ENCODE data around the gene PHAF1.
"Not testable (repeated sequence)": the region's sequence is repeated elsewhere in the genome, so short reads cannot be mapped to it uniquely, and the experiment has no call there.

PHAF1 gene

DNA sequence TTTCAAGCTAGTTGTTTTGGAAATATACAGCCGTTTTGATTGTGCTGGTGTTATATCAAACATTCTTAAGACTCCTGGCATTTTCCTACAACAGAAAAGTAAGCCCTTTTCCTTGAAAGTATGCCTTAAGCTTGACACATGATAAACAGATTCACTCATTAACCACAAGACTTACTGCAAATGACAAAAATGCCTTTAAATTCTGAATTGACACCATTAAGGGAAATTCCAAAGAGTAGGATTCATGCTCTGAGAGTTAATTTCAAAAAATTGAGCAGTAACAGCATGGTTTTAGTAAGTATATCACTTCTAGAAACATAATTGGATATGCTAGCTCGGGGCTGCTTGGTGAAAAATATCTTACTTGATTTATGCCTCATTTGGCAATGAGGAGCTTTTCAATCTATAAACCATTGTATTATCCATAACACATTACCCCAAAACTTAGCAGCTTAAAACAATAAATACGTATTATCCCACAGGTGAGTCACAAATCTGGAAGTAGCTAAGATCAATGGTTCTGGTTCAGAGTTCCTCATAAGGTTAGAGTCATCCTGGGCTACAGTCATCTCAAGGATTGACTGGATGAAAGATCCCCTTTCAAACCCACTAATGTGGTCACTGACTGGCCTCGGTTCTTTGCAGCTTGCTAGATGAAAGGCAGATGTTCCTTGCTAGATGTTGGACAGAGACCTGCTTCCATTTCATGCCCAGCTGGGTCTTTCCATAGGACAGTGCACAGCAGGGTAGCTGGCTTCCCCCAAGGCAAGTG lies 8.2 kb upstream of the PHAF1 start:
- intact Hi-C loops (cut with DNase I): loop anchor here (5.0 to 10.0 kb wide), 2 partner anchors 53 to 124 kb away; partner anchors contain the start of genes B3GNT9, FBXL8 and TRADD
- peak in 1 of 42 donors; percentile 21 for DNase-seq

DNA sequence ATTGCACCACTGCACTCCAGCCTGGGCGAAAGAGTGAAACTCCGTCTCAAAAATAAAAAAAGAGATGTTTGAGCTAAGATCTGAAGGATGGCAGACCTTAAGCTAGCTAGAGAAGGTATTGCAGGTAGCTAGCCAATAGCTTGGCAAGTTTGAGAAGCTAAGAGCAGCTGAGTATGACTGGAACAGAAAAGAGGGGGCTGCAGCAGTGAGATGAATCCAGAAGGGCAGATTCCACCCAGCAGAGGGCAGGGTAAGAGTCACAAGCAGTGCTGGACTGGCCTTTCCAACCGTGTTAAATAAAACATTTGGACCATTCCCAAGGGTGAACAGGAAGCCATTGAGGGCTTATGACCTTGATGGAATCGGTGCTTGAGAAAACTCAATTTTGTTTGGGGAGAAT lies 5.7 kb upstream of the PHAF1 start:
- intact Hi-C loops (cut with DNase I): loop anchor here (5.0 to 10.0 kb wide), 2 partner anchors 51 to 127 kb away; partner anchors contain the start of genes B3GNT9, FBXL8 and TRADD
- peak in 8 of 42 donors; percentile 14 to 55 (median 29) for DNase-seq

DNA sequence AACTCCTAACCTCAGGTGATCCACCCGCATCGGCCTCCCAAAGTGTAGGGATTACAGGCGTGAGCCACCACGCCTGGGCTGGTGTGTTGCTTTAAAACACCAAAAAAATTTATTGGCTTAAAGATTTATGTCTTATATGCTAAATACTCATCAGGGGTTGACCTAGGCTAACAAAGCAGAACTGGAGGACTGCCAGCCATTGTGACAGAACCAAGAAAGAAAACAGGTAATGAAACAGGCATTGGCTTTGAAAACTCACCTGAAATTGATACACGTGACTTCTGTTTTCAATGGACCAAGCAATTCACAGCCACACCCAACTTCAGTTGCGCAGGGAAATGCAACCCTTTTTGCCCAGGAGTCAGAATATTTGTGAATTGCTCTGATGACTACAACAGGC lies 4.9 kb upstream of the PHAF1 start:
- intact Hi-C loops (cut with DNase I): loop anchor here (5.0 to 10.0 kb wide), 2 partner anchors 50 to 128 kb away; partner anchors contain the start of genes B3GNT9, FBXL8 and TRADD
- peak in 1 of 42 donors; percentile 27 for DNase-seq

DNA sequence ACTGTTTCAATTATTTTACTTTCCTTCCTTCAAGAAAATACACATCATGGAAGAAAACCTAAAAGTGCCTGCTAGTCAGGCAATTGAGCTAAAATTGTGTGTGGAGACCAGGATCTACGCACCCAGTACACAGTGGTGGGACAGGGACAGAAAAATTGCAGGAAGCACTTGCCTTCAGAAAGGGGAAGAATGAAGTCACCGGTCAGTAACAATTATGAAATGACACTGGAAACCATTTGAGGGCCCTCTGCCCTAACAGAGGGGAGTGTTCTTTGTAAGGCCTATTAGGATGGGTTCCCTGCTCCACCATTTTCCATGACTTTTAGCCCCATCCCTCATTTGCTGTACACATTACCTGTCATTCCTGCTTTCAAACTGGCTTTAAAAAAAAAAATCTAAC lies 4.5 kb upstream of the PHAF1 start:
- intact Hi-C loops (cut with DNase I): loop anchor here (10.0 kb wide), 1 partner anchor 50 kb away; the partner anchor contains the start of genes B3GNT9, FBXL8 and TRADD
- DNase-seq: no peak

DNA sequence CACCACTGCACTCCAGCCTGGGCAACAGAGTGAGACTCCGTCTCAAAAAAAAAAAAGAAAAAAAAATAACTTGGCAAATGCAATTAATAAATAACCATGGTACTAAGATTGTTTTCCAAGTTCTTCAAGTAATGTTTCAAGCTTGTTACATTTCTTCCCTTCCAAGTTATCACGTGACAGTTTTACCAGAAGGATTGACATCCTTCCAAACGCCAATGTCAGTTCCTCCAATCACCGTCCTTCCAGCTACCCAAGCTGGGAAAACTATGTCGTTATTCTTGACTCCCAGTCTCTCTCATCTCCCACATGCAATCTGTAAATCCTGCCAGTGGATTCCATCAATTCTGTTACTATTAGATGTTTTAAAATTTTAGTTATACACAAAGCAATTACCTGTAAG lies 3.9 kb upstream of the PHAF1 start:
- intact Hi-C loops (cut with DNase I): loop anchor here (10.0 kb wide), 1 partner anchor 49 kb away; the partner anchor contains the start of genes B3GNT9, FBXL8 and TRADD

DNA sequence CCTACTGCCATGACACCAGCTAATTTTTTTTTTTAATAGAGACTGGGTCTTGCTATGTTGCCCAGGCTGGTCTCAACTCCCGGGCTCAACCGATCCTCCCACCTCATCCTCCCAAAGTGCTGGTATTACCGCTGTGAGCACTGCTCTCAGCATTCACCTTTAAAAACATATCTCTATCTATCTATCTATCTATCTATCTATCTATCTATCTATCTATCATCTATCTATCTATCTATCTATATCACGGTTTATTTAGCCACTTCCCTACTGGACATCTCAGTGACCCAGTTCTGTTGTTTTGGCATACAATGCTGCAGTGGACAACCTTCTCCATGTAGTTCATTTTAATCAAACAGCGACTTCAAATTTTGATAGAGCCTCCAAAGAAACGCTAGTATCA lies 1.3 kb upstream of the PHAF1 start:
- intact Hi-C loops (cut with DNase I): loop anchor here (2.0 to 10.0 kb wide), 2 partner anchors 46 to 80 kb away; partner anchors contain the start of genes B3GNT9, CBFB, FBXL8 and TRADD
- DNase-seq: no peak

More for the DNA sequence above, 3.9 kb upstream of the PHAF1 start:
- DNase-seq: no peak

DNA sequence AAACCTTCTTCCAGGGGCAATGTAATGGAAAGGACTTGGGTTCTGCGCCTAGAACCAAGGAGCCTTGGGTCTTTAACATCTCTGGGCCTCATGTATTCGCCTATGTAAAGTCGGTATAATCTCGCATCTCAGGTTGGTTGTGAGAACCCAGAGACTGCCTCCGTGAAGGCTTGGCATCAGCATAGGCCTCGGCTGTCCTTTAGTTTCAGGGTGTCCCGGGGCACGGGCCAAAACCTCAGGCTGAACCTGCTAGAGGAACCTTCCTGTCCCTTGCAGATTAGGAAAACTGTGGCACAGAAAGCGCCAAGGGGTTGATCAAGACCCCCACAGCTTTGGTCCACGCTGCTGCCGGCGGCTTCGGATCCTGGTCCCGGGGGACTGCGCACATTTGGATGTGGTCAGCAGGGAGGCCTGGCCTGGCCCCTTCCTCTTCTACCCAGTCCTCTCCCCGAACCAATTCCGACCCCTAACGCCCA lies 772 bp upstream of the PHAF1 start:
- intact Hi-C loops (cut with DNase I): loop anchor here (2.0 to 10.0 kb wide), 2 partner anchors 46 to 80 kb away; partner anchors contain the start of genes B3GNT9, CBFB, FBXL8 and TRADD
- peak in 3 of 42 donors; percentile 4 to 22 (median 5) for DNase-seq

DNA sequence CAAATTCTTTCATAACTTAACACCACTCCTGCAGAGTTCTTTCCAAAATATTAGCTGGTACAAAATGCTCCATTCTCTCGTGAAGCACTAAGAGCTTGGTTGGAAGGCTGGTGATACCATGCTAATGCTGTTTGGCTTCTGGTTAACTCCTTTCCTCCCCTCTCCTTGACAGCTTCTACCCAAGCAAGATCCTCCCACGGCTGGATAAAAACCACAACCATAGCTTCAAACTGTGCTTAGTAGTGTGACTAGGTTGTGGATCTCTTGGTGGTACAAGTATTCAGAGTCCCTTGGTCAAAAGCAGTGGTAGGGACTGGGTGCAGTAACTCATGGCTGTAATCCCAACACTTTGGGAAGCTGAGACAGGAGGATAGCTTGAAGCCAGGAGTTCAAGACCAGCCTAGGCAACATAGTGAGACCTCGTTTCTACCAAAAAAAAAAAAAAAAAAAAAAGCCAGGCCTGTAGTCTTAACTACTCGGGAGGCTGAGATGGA lies 2.3 kb downstream of the PHAF1 start:
- no peak for DNase-seq
- intact Hi-C loops (cut with DNase I): no loop called here

DNA sequence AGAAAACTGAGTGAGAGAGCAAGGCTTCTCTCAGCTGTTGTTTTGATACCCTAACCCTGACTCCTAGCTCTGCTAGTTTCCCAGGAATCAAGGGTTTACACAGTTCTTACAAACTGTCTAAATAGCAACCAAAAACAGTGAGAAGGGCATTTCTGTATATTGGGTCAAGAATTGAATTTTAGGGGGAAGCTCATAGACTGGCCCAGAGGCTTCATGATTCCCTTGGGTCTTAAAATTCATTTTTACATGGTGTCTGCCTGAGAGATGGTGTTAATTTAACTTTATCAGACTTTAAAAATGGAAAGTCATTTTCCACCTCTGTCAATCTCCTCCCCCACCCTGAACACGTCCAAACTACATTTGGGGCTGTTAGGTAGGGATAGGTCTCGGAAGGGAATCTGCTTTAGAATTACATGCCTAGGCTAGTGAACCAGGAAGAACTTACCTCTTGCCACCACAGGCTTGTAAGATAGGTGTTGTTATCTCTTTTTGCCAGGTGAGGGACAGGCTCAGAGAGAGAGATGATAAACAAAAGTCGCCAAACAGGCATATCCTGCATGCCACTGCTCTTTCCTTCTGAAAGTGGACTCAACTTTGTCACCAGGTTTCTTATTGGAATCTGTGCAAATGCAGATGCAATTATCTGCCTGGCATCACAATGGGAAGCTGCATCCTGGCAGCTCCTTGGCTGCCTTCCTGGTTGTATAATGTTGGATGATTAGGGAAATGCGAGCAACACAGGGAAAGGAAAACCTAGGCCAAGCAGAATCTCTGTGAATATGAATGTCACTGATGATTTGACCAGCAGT lies 3.1 kb downstream of the PHAF1 start:
- intact Hi-C loops (cut with DNase I): no loop called here
- DNase-seq: no peak

DNA sequence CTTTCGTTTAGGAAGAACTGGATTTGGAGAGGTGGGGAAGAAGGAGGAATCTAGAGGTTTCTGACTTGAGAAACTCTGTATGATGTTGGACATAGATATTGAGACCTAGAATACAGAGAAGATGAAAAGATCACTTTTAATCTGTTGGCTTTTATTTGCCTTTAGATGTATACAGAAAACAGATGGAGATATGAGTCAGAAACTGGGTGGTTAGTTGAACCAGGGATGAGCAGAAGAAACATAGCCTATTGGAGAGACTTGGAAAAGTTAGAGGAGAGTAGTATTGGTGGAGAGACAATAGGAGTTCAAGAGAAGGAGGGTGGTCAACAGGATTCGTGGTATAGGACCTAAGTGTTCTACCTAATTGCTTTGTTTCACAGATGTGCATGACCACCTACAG lies 5.1 kb downstream of the PHAF1 start:
- DNase-seq: no peak
- intact Hi-C loops (cut with DNase I): no loop called here

DNA sequence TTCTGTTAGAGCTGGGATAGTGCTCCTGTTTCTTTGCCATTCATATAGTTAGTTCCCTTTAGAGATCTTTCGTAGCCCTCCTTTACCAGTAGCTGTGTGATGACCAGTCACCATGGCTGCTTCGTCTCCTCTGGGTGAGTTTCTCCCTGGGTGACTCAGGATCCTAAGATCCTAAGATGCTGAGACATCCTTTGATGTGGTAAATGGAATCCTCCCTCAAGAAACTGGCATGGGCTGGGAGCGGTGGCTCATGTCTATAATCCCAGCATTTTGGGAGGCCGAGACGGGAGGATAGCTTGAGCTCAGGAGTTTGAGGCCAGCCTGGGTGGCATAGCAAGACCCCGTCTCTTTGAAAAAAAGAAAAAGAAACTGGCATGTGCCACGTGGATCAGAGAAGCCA lies 5.9 kb downstream of the PHAF1 start:
- no peak for DNase-seq
- intact Hi-C loops (cut with DNase I): no loop called here

DNA sequence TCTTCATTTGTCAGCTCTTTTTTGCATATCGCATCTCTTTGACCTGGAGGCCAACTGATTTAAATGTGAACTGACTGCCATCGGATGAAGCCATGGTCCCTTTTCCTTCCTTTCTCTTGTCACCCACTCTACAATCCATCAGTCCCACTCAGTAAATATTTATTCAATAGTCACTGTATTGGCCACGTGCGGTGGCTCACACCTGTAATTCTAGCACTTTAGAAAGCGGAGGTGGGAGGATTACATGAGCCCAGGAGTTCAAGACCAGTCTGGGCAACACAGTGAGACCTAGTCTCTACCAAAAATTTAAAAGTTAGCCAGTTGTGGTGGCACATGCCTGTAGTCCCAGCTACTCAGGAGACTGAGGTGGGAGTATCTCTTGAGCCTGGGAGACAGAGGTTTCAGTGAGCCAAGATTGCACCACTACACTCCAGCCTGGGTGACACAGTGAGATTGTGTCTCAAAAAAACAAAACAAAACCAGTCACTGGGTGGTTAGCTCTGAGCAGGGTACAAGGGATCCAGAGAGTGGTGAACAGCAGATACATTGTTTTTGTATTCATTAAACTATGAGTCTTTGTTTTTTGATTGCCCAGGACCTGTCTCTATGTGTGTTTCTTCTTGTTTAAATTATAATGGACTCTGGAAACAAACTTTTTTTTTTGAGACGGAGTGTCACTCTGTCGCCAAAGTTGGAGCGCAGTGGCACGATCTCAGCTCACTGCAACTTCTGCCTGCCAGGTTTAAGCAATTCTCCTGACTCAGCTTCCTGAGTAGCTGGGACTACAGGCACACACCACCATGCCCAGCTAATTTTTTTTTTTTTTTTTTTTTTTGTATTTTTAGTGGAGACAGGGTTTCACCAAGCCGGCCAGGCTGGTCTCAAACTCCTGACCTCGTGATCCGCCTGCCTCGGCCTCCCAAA lies 6.9 kb downstream of the PHAF1 start:
- intact Hi-C loops (cut with DNase I): no loop called here
- peak in 7 of 42 donors; percentile 13 to 46 (median 28) for DNase-seq

DNA sequence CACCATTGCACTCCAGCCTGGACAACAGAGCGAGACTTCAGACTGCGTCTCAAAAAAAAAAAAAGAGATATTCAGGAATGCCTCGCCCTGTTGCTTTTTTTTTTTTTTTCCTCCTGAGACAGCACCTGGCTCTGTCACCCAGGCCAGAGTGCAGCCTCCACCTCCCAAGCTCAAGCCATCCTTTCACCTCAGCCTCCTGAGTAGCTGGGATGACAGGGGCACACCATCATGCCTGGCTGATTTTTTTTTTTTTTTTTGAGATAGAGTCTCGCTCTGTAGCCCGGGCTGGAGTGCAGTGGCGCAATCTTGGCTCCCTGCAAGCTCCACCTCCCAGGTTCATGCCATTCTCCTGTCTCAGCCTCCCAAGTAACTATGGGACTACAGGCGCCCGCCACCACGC lies 8.0 kb downstream of the PHAF1 start:
- no peak for DNase-seq
- intact Hi-C loops (cut with DNase I): no loop called here

DNA sequence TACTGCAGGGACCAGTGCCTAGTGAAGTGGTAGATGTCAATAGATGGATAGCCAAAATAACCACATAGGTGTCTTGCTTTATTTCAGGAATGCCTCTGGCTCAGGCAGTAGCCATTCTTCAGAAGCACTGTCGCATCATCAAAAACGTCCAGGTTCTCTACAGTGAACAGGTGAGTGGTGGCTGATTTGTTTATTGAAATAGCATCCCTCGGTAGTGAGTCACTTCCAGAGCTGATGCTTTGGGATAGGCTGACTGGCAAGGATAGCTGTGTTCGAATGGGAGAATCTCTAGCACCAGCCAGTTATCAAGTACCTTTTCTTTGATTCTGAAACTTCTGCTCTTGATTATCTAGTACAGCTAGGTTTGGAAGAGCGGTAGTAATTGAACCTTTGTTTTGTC lies 10.3 kb downstream of the PHAF1 start:
- DNase-seq: no peak
- intact Hi-C loops (cut with DNase I): no loop called here

DNA sequence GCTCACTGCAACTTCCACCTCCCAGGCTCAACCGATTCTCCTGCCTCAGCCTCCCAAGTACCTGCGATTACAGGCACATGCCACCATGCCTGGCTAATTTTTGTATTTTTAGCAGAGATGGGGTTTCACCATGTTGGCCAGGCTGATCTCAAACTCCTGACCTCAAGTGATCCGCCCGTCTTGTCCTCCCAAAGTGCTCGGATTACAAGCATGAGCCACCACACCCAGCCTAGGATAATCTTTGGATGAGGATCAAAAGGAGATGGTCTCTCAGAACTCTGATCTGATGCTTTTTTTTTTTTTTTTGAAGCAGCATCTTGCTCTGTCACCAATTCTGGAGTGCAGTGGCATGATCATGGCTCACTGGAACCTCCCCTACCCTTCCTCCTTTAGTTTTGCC lies 13.1 kb downstream of the PHAF1 start:
- peak in 1 of 42 donors; percentile 7 for DNase-seq
- intact Hi-C loops (cut with DNase I): not testable (repeated sequence)

DNA sequence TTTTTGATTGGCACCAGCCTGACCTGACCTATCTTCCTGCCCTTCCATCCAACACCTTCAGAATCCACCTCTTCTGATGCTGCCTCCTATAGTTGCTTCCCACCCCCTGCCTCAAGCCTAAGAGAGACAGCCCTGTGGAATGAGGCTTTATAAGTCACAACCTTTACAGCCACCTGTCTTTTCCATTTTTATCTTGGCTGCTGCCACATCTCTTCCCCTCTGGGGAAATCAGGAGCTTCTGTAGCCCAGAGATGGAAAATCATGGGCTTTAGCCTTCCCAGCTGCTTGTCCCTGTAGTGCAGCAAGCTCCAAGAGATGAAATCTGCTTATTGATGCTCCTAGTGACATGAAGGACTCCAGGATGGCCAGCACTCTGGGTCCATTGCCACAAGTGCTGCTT lies 18.7 kb downstream of the PHAF1 start:
- no peak for DNase-seq
- intact Hi-C loops (cut with DNase I): no loop called here

DNA sequence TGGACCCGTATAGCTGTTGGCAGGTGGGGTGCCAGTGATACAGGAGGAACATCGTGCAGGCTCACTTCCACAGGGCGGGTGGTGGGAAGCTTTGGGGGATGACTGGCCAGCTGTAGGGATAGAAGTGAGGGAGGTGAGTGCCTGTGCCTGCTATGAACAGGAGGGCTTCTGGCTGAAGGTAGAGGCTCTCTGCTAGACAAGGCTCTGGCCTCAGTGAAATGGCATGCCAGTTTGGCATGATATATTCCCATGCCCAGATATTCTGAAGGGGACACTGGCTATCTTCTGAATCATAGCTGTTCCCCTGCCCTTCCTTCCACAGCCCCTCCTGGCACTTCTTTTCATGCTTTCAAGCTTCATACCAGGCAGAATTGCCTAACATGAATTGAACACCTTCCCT lies 19.1 kb downstream of the PHAF1 start:
- peak in 1 of 42 donors; percentile 13 for DNase-seq
- intact Hi-C loops (cut with DNase I): no loop called here

DNA sequence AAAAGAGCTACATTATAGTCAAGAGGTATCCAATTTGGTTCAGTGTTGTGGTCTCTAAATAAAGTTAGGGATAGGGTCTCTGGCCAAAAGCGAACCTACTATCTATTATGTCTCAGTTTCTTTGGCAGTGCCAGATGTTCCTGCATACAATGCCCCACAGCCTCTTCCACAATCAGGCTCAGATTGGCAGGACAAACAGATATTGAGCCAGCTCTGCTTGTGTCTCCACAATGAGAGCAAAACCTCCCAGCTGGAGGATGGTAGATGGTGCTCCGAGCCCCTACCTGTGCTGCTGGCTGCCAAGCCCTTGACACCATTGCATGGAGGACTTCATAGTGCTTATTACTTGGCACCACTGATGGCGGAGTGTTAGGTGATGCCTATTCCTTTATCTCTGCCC lies 19.7 kb downstream of the PHAF1 start:
- intact Hi-C loops (cut with DNase I): no loop called here
- DNase-seq: peak in 14 of 42 donors; percentile 14 to 61 (median 36)

Measured in head of caudate nucleus (tissue), 42 donors.